Stimulated activated CD8-positive, alpha-beta memory T cell treated with anti-CD3 and anti-CD28 coated beads, Interleukin-12 subunit alpha, Interleukin-12 subunit beta, amount 100 ng/mL, for 24 hours (primary cell): ENCODE results near the gene SCGN.

Source experiments
- DNase-seq: peaks from one replicate; pipeline ENCODE4 v3.0.0-alpha.2; 2020; ENCODE audit errors: extremely low read depth

Gene SCGN

DNA sequence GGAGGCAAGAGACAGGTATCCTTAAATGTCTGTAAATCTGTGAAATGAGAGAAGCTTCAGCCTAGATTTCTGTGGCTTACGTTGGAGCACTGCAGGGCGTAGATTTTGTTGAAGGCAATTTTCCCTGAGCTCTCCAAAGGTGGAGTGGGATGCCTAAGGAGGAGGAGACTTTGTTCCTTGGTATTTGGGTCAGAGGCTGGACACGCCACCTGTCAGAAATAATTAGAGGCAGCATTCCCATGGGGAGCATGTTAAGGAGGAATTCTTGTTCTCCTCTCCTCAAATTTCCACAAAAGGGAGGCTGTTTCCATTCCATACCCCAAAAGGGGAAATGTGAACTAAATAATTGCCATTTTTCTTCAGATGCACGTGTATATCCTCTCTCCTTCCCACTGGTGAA lies 11.1 kb upstream of the SCGN start:
- DNase-seq, result no peak

DNA sequence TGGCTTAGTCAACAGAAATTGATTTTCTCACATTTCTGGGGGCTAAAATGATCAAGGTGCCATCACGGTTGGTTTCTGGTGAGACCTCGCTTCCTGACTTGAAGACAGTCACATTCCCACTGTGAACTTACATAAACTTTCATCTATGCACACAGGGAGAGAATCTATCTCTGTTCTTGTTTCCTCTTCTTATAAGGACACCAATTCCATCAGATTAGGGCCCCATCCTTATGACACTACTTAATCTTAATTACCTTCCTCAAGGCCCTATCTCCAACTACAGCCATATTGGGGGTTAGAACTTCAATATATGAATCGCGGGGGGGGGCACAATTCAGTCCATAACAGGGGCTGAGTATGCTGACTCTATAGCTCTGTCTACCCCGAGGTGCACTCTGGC lies 10.6 kb upstream of the SCGN start:
- DNase-seq, result no peak

DNA sequence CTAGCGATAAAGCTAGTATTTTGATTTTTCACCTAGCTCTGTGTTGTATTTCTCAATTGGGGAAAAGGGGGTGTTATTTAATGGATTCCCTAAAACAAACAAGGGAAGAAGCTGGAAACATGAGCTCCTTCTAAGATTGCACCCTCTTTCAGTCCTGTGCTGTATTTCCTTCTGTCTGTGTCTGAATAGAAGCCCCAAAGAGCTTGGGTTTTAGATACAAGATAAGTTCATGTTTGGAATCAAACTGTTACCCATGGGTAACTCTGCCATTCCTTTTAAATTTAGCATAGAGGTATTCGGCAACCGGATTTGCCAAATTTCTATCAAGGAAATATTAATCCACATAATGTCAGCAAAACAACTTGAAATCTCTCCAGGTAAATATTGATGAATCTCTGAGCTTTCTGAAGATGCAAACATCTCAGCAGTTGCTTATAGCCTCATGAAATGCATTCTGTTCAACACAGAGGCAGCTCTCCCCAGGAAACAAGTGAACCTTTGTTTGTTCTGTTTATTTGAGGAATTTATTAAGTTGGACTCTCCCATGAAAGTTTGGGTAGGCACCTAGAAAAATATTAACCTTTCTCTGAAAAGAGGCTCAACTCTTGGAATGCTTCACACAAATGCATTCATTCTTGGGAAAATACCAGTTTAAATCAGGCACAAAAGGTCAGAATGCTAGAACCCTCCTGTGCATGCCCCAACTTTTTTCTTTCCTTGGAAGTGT lies 9.9 kb upstream of the SCGN start:
- no peak for DNase-seq

DNA sequence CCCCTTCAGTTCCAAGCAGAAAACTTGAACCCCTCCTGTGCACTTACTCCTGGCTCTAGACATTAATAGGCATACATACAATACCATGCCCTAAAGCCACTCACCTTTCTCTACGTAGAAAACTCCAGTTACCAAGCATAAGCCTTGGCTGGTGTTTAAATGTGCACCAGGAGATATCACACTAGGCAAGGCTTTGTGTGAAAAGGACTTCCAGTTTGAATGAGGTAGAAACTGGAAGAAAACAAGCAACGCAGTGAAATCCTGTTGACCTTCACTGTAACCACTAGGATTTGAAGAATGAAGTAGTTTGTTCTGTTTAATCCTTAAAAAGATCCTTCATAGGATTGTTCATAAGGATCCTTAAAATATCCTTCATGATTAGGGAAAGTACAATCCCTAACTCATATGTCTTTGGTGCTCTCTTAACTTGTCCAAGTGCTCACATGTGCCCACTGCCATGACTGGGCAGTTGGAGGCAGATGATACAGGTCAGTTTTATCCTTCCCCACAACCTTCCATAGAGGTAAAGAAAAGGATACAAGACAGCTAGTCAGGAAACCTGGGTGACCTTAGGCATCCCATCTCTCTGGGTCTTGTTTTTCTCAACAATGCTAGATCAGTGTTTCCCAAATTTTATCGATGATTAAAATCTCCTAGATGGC lies 9.2 kb upstream of the SCGN start:
- DNase-seq, result no peak

DNA sequence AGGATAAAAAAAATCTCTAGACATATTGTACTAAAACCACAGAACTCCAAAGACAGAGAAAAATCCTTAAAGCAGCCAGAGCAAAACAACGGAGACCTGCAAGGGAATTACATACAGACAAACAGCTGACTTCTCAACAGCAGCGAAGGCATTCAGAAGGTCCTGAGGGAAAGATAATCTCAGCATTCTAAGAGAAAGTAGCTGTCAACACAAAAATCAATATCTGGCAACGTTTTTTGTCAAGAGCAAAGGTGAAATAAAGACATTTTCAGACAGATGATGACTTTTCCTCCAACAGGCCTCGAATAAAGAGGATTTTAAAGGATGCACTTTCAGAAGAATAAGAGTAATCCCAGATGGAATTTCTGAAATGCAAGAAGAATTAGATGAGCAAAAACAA lies 6.1 kb upstream of the SCGN start:
- DNase-seq, result no peak

DNA sequence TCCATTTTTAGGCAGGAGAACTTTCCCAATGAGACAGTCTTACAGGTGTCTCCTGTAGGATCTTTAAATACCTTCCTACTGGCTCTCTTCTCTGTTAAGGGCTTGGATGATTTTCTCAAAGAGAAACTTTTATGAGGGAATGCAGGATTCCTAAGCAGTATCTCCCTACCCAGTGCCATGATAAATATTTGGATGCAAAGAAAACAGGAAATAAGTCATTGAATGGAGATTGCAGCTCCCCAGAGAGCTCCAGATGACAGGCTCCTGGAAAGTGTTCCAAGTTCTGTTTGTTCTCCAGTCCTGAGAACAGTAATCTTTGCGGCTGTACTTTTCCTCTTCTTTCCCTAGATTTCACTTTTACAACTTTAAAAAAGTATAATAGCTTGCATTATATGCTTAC lies 2.4 kb upstream of the SCGN start:
- no peak for DNase-seq

DNA sequence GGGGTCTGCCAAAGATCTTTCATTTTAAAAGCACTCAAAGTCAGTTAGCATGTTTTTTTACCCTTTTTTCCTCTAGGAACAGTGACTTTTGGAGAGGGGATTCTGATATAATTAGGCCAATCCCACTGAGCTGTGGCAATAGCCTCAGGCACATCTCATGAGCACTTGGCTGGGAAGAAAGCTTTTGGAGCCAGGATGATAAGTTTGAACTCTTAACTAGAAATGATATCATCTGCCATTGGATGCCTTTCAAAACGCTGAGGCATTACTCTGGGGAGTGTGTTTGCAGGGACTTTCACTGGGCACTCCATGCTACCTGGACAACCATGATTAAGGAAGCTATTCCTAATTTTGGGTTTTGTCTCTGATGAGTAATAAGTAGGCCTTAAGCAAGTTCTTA lies 3.7 kb downstream of the SCGN start:
- DNase-seq, result no peak

DNA sequence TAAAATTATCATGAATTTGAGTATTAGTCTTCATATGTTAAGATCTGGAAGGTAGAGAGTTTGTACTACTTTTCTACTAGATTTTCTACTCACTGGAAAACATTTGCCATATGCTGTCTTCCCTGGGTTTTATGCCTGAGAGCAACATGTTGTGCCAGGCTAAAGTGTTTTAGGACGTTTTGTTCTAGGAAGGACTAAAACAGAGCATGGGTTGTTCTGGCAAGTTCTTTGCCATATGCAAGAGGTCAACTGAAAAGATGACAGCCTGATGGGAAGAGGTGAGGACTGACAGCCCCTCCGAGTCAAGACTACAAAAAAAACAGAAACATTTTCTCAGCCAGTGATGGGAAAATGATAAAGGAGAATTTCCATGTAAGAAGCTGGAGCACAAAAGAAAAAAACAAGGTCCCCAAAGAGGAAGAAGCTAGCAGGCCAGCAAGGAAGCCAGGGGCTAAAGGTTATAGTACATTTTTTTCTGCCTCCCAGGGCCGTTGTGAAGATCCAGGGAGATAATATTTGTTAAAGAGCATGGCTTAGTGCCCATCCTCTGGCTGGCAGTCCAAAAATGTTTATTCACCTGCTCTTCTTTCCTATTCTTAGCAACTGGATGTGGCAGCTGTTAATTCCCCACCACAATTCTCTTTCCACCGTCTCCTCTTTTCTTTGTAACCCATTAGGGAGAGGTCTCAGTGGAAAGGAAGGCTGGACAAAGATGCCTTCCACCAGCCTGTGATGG lies 7.8 kb downstream of the SCGN start:
- no peak for DNase-seq

DNA sequence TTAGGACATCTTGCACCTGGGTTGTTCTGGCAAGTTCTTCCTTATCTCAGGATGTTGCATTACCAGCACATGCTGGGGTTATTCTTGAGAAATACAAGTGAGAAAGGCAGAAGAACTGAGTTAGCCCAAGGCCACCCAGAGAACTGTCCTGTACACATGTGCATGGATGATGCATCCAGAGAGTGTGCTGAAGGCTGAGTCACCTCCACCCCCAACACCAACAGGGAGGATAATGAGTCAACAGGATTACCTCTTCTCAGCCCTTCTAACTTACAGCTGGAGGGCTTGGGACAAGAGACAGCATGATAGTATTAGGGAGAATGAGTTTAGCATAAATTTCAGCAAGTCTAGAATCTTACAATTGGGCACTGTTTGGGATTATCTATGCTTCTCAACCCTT lies 8.5 kb downstream of the SCGN start:
- no peak for DNase-seq

DNA sequence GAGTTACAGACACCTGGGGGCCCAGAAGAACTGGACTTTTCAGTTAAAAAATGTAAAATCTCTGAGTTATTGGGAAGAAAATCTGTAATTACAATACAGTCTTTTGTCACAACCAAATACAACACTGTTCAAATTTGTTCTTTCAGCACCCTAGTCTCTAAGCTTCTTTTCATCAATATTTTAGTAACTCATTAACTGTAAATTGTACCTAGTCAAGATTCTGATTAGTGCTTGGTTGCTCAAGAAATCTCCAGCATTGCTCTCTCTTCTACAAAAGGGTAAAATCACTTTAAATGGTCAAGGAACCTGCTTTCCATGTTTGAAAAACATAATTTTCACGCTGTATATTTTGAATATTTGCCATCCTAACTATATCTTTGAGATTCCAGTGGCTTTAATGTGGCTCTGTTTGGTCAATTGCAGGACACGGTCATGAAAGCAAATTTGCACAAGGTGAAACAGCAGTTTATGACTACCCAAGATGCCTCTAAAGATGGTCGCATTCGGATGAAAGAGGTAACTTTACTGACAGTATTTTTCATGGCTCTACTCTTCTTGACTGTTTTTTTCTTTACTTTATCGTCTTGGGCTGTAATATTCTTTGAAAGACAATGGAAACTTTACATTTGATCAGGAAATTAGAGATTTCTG lies 9.2 kb downstream of the SCGN start:
- DNase-seq, result no peak

DNA sequence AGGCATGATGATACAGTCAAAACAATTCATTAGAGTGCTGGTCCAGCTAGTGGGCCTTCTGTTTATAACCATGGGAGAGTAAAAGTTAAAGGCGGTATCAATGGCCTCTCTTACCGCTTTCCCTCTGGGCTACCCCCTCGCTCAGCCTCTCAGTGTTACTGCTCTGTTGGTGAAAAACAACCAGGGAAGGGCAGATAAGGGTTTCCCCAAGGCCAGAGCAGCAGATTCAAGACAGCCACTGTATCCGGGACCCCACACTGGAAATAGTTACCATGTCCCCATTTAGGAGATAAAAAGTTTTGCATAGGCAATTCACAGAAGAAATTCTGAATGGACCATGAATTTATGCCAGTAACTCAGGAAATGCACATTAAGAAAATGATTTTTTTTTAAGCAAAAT lies 13.4 kb downstream of the SCGN start:
- no peak for DNase-seq

DNA sequence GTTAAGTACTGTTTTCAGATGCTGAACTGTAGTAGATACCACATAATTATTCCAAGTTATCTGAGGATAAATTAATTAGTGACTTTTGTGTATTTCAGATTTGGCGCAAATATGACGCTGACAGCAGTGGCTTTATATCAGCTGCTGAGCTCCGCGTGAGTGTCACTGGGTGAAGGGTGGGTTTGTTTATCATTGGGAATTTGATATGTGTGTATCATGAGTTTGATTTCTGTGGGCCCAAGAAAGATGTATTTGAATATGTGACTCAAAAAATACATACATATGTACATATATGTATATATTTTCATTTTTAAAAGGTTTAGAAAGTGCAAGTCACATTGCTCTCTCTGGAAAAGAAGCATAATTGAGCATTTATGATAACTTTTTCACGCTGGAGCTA lies 17.4 kb downstream of the SCGN start:
- no peak for DNase-seq

DNA sequence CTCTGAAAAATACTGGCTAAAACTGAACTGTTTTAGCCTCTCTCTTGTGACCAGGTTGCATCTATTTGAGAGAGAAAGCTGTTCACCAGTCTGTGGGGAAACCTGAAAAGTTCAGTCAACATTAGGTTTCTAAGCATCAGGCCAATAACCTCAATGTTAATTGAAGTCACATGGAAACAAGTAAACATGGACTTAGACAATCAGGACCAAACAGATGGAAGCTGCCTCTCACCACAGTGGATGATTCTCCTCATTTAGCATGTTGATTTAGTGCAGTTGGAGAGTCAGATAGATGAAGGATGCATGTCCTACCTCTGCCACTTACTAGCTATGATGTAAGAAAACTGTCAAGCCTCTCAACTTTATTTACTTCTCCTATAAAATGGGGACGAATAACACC lies 18.2 kb downstream of the SCGN start:
- no peak for DNase-seq

DNA sequence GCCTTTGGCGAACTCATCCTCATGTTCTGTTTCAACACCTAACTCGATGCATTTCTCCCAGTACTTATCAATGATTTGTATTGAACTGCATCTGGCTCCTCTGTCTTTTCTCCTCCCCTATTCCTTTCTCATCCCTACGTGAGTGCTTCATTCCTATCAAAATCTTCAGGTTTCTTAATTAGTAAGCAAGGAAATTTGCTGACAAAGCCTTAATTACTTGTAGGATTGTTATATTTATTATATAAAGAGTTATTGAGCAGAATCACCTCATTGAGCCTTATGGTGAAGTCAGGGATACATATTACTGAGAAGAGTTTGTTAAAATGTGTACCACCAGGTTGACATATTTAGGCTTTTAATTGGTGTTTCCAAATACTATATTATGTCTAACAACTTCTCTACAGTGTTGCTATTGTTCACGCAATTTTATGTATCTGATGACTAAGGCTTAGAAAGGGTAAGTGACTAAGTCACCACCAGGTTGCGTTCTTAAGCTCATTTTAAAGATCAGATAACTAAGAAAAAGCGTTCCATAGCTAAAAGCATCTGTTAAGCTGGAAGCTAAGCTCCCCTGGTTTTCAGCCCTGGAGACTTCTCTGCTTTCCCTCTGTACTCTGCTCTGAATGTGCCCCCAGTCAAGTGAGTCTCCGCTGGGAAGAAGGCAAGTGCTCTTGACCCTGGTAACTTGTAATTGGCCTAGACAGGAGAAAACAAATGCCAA lies 18.9 kb downstream of the SCGN start:
- DNase-seq, result no peak

DNA sequence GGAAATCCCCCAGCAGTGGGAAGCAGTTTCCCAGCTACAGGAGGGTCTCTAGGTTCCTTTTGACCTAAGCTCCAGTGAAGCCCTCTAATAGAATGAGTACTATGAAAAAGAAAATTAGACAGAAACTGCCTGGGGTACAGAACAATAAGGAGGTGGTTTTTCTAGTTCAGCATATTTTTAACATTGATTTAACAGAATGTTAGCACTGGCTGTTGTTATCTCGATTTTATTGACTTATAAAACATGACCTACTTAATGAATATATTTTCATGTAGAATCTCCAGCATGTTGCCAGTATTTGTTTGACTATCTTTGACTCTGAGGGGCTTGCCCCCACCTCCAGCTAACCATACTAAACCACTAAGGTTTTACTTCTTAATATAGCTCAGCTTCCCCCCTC lies 19.6 kb downstream of the SCGN start:
- no peak for DNase-seq

DNA sequence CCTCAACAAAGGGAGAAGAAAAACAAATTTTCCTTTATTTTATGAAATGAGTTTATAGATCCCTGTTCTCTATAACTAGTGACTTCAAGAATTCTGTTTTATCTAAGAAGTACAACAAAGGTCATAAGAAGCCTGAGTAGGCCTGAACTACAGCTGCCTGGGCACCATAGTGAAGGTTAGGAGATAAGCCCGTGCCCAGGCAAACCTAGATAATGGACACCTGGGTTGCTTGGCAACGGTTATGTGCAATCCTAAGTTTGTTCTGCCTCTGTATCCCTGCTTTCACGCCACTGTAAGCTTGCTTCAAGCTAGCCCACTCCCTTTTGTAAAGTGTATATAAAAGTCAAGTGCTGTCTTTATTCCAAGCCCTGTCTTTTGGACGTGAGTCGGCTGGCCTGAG lies 23.2 kb downstream of the SCGN start:
- DNase-seq, result no peak

DNA sequence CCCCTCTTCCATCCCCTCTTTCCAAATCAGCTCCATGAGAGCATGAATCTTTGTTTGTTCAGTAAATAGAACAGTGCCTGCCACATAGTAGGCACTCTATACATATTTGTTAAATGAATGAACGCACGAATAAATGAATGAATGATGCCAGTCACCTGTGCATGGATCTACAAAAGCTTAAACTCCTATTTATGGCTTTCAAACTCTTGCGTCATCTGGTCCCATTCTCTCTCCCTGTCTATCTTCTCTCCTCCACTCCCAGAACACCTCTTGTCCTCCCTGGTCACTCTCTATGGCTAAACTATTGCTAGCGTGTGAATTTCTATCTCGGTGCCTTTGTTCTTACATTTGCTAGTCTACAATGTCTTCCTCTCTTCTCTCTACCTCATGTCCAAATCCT lies 24.8 kb downstream of the SCGN start:
- no peak for DNase-seq

DNA sequence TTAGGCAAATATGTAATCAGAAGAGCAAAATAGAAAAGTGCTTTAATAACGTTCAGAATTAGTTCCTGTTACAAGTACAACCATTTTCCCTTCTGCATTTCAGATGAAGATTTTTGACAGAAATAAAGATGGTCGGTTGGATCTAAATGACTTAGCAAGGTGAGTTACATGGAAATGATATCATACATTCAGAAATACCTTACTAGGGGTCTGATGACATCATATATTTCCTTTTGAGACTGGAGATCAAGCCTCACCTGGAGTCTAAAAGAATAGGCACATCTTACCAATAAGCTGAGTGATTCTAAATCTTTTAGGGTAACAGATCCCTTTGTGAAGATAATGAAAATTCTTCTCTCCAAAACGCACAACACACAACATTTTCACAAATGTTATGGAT lies 29.8 kb downstream of the SCGN start:
- no peak for DNase-seq

DNA sequence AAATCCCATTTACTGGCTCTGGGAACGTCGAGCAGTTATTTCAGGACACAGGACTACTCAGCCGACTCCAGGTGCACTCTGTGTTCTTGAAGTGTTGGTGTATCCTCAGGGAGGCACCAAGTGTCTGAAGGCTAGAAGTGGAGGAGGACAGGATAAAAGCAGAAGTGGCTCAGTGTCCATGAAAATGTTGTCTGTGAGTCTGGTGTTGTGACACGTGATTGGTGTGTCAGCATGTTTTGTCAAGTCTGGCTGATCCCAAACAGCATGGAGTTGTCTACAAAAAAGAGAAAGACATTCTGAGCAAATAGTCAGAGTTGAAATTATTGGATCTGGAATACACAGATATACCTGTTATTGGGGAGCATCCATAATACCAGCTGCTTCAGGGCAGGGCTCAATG lies 30.3 kb downstream of the SCGN start:
- no peak for DNase-seq

DNA sequence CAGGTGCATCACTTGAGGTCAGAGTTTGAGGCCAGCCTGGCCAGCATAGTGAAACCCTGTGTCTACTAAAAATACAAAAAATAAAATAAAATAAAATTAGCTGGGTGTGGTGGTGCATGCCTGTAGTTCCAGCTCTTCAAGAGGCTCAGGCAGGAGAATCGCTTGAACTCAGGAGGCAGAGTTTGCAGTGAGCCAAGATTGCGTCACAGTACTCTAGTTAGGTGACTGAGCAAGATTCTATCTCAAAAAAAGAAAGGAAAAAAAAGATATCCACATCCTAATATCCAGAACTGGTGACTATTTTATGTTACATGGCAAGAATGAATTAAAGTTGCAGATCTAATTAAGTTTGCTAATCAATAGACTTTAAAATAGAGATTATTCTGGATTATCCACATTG lies 32.5 kb downstream of the SCGN start:
- no peak for DNase-seq

DNA sequence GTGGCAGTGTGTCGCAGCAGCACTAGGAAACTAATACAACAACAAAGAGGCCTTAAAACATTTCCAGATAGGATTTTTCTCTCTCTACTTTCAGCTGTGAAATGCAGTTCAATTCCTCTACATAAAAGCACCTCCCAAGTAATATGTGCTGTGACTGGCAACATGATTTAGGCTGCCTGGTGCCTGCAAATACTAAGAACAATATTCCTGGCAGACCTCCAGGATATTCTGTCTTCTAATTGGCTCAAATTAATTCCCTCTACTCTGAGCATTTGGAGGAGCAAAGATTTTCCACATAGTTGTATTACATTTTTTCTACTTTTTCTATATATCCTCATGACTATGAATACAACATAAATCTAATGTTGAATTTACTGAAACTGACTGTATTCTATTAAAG lies 33.2 kb downstream of the SCGN start:
- no peak for DNase-seq

DNA sequence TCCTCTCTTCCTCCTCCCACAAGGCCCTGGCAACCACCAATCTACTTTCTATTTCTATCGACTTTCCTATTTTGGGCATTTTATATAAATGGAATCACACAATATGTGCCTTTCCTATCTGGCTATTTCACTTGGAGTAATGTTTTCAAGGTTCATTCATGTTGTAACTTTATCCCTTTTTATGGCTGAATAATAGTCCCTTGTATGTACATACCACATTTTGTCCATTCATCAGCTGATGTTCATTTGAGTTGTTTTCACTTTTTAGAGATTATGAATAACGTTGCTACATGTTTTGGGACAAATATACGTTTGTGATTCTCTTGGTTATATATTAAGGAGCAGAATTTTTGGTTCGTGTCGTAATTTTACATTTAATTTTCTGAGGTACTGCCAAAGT lies 33.9 kb downstream of the SCGN start:
- no peak for DNase-seq
